ENCODE results near the gene C1QL4.

Gene C1QL4

DNA sequence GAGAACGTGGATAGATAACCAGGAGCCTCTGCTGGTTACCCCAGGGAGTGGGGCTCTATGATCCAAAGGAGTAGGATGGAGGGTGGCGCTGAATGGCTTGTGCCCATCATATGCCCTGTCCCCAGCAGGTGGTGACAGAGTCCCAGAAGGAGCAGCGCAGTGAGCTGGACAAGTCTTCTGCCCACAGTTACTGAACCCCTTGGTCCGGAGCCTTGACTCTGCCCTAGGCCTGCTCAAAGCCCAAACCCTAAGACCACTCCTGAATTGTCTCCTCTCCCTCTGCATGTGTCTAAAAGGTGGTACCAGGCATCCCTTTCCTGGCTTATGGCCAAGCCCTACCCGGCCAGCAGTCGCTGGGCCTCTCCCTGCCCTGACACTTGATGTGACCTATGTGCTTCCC is 38.8 kb downstream of the C1QL4 start:
- Histone ChIP-seq H3K4me1 (ENCODE audit: control insufficient read depth, insufficient read depth, low read length) (peaks cover 17% of the 10 kb centered on the region), H3K9me3 (ENCODE audit: control insufficient read depth, insufficient read depth, low read length) (no peaks in the 10 kb centered on the region), H3K27me3 (ENCODE audit: control insufficient read depth, insufficient read depth, low read length) (peaks cover 52% of the 10 kb centered on the region), H3K27ac (ENCODE audit: low read length) (no peak overlapping the region), H3K36me3 (ENCODE audit: control insufficient read depth, insufficient read depth, low read length) (no peaks in the 10 kb centered on the region; the same call in 1 of the 2 replicates), H3K4me3 (ENCODE audit: low read length) (no peak overlapping the region)
- no CpG with 5 or more reads among the region's 6 CpGs for WGBS (ENCODE audit: insufficient coverage, insufficient read length)
- DNase-seq (ENCODE audit: low read depth, low spot score), result no peak

DNA sequence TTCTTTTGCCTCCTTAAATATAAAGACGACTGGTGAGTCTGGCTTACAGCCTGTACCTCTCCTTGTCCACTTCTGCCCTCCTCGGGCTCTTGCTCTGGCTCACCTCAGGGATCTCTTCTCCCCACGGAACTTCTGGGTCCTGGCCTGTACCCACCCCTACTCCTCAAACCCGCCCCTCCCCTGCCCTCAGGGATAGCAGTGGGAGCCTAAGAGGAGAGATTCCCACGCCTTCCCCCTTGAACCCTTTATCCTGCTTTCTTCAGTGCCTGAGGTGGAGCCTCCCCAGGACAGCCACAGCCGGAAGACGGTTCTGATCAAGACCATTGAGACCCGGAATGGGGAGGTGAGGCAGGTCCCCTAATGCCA is 39.3 kb downstream of the C1QL4 start:
- H3K4me1 ChIP-seq (ENCODE audit: control insufficient read depth, insufficient read depth, low read length), result peaks cover 18% of the 10 kb centered on the region
- H3K36me3 ChIP-seq (ENCODE audit: control insufficient read depth, insufficient read depth, low read length), result no peaks in the 10 kb centered on the region; the same call in 1 of the 2 replicates
- DNase-seq (ENCODE audit: low read depth, low spot score), result no peak
- H3K9me3 ChIP-seq (ENCODE audit: control insufficient read depth, insufficient read depth, low read length), result no peaks in the 10 kb centered on the region
- no CpG with 5 or more reads among the region's 8 CpGs for WGBS (ENCODE audit: insufficient coverage, insufficient read length)
- no peak overlapping the region for H3K27ac ChIP-seq (ENCODE audit: low read length)
- H3K4me3 ChIP-seq (ENCODE audit: low read length), result peak overlapping the region; percentile 13; the same call in 1 of the 2 replicates
- peaks cover 56% of the 10 kb centered on the region for H3K27me3 ChIP-seq (ENCODE audit: control insufficient read depth, insufficient read depth, low read length)

DNA sequence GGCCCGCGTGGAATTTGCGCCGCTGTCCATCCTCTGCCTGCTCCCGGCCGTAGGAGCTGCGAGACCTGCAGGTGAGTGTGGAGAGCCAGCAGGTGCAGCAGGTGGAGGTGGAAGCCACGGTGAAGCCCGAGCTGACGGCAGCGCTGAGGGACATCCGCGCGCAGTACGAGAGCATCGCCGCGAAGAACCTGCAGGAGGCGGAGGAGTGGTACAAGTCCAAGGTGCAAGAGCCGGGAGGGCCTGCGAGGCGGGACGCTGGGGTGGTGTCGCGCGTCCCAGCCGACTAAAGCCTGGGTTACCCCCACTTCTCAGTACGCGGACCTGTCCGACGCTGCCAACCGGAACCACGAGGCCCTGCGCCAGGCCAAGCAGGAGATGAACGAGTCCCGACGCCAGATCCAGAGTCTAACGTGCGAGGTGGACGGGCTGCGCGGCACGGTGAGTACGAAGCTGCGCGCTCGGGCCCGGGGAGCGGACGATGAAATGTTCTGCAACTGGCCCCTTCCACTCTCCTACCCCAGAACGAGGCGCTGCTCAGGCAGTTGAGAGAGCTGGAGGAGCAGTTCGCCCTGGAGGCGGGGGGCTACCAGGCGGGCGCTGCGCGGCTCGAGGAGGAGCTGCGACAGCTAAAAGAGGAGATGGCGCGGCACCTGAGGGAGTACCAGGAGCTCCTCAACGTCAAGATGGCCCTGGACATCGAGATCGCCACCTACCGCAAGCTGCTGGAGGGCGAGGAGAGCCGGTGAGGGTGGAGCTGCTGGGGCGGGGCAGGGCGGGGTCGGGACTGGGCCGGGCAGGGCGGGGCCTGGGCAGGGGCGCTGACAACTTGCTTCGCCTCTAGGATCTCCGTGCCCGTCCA is 39.9 kb downstream of the C1QL4 start:
- no peaks in the 10 kb centered on the region for H3K9me3 ChIP-seq (ENCODE audit: control insufficient read depth, insufficient read depth, low read length)
- DNase-seq (ENCODE audit: low read depth, low spot score), result no peak
- H3K4me3 ChIP-seq (ENCODE audit: low read length), result peak overlapping the region; percentile 41; the same call in 1 of the 2 replicates
- no CpG with 5 or more reads among the region's 77 CpGs for WGBS (ENCODE audit: insufficient coverage, insufficient read length)
- H3K27ac ChIP-seq (ENCODE audit: low read length), result no peak overlapping the region
- peaks cover 57% of the 10 kb centered on the region for H3K27me3 ChIP-seq (ENCODE audit: control insufficient read depth, insufficient read depth, low read length)
- H3K4me1 ChIP-seq (ENCODE audit: control insufficient read depth, insufficient read depth, low read length), result peaks cover 18% of the 10 kb centered on the region
- H3K36me3 ChIP-seq (ENCODE audit: control insufficient read depth, insufficient read depth, low read length), result no peaks in the 10 kb centered on the region; the same call in 1 of the 2 replicates

DNA sequence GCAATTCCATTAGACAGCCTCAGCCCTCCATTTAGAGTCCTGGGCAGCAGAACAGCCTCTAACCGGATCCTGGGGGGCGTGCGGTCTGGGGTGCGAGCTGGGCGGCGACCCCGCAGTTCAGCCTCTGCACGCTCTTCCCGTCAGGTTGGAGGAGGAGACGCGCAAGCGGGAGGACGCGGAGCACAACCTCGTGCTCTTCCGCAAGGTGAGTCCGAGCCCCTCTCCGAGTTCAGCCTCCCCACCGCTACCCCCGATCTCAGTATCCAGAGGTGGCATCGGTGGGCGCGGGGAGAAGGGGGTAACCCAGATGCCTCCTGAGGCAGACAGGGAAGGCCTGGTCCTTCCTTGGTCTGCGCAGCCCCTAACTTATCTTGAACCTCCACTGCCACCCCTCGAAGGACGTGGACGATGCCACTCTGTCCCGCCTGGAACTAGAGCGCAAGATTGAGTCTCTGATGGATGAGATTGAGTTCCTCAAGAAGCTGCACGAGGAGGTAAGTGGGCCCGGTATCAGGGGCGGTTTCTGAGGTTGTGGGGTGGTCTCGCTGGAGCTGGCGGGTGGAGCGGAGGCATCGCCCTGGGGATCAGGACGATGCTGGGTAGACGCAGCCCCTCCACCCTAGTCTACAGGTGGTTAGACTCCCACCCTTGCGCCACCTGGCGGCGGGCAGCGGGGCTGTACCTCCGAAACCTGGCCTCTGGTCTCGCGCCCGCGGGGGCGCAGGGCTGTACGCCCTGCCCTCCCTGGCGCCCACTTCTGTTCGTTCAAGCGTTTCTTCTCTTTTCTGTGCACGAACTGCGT is 40.8 kb downstream of the C1QL4 start:
- H3K27me3 ChIP-seq (ENCODE audit: control insufficient read depth, insufficient read depth, low read length), result peaks cover 59% of the 10 kb centered on the region
- no peaks in the 10 kb centered on the region; the same call in 1 of the 2 replicates for H3K36me3 ChIP-seq (ENCODE audit: control insufficient read depth, insufficient read depth, low read length)
- H3K4me1 ChIP-seq (ENCODE audit: control insufficient read depth, insufficient read depth, low read length), result peaks cover 18% of the 10 kb centered on the region
- peak overlapping the region; percentile 41; the same call in 1 of the 2 replicates for H3K4me3 ChIP-seq (ENCODE audit: low read length)
- H3K27ac ChIP-seq (ENCODE audit: low read length), result no peak overlapping the region
- WGBS (ENCODE audit: insufficient coverage, insufficient read length), result no CpG with 5 or more reads among the region's 54 CpGs
- H3K9me3 ChIP-seq (ENCODE audit: control insufficient read depth, insufficient read depth, low read length), result no peaks in the 10 kb centered on the region
- DNase-seq (ENCODE audit: low read depth, low spot score), result no peak

DNA sequence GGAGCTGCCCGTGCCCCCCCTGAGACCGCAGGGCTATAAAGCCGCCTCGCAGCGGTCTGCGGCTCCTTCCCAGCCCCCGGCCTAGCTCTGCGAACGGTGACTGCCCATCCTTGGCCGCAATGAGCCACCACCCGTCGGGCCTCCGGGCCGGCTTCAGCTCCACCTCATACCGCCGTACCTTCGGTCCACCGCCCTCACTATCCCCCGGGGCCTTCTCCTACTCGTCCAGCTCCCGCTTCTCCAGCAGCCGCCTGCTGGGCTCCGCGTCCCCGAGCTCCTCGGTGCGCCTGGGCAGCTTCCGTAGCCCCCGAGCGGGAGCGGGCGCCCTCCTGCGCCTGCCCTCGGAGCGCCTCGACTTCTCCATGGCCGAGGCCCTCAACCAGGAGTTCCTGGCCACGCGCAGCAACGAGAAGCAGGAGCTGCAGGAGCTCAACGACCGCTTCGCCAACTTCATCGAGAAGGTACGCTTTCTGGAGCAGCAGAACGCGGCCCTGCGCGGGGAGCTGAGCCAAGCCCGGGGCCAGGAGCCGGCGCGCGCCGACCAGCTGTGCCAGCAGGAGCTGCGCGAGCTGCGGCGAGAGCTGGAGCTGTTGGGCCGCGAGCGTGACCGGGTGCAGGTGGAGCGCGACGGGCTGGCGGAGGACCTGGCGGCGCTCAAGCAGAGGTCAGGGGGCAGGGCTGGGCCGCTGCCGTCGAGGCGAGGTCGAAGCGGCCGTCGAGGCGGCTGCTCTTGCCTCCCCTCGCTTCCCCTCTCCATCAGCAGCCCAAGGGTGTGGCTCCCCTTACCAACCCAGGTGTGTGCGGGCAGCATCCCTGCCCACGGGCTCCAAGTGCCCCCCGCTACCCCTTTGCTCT is 41.7 kb downstream of the C1QL4 start, which contains the start of gene PRPH:
Gene PRPH, plus strand, starts transcription at position 66 of the 855 bp plus-strand sequence. Its CDS starts 54 bp downstream, at position 120.
- Histone ChIP-seq H3K4me1 (ENCODE audit: control insufficient read depth, insufficient read depth, low read length) (peaks cover 18% of the 10 kb centered on the region), H3K27me3 (ENCODE audit: control insufficient read depth, insufficient read depth, low read length) (peaks cover 59% of the 10 kb centered on the region), H3K36me3 (ENCODE audit: control insufficient read depth, insufficient read depth, low read length) (no peaks in the 10 kb centered on the region; the same call in 1 of the 2 replicates), H3K4me3 (ENCODE audit: low read length) (peak within 1 kb of the TSS; percentile 2; the same call in 1 of the 2 replicates), H3K27ac (ENCODE audit: low read length) (no peak within 1 kb of the TSS), H3K9me3 (ENCODE audit: control insufficient read depth, insufficient read depth, low read length) (no peaks in the 10 kb centered on the region)
- no peak for DNase-seq (ENCODE audit: low read depth, low spot score)
- WGBS (ENCODE audit: insufficient coverage, insufficient read length), result no CpG with 5 or more reads among the region's 82 CpGs

DNA sequence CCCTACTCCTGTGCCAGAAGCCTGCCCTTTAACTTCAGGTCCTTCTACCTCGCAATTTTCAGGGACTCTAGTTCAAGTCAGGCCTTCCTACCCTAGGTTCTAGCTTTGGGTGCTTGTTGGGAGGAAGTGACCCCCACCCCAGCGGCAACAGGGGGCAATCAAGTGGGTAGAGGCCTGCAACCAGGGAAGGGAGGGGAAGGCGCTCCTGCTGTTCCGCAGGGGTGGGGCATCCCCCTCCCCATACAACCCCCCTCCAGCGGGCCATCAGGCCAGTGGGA is 42.2 kb downstream of the C1QL4 start:
- H3K4me3 ChIP-seq (ENCODE audit: low read length), result no peak overlapping the region
- no CpG with 5 or more reads among the region's 5 CpGs for WGBS (ENCODE audit: insufficient coverage, insufficient read length)

DNA sequence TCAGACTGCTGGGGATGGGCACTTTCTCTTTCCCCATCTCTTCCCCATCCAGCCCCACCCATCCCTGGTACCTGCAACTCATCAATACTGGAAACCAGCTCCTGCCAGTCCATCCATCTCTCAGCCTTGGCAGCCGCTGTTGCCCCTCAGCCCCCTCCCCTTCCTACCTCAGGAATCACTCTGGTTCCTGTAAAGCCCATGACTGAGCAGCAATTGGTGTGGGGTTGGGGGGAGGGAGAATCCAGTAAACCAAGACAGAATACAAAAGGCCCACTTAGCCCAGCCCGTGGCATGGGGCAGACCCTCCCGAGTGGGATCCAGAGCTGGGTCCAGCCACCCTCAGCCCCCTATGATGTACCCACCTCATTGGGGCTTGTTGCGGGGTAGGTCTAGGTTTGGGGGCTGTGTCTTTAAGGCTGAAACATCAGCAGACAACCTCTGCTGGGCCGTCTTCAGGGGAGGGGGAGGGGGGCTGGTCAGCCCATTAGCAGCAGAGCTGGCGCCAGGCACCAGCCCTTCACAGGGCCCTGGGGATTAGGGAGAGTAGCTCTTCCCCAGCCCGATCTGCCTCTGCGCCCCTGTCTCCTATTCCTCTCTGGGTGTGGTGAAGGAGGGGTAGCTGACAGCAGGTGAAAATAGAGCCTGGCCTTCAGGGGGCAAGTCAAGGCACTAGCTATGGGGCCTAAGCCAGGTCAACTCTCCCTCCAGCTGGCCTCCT is 42.7 kb downstream of the C1QL4 start:
- H3K27ac ChIP-seq (ENCODE audit: low read length), result no peak overlapping the region
- WGBS (ENCODE audit: insufficient coverage, insufficient read length), result no CpG with 5 or more reads among the region's 8 CpGs
- no peak for DNase-seq (ENCODE audit: low read depth, low spot score)

More for the DNA sequence above, 42.2 kb downstream of the C1QL4 start:
- Histone ChIP-seq H3K27me3 (ENCODE audit: control insufficient read depth, insufficient read depth, low read length) (peaks cover 59% of the 10 kb centered on the region), H3K4me1 (ENCODE audit: control insufficient read depth, insufficient read depth, low read length) (peaks cover 18% of the 10 kb centered on the region), H3K36me3 (ENCODE audit: control insufficient read depth, insufficient read depth, low read length) (no peaks in the 10 kb centered on the region; the same call in 1 of the 2 replicates), H3K9me3 (ENCODE audit: control insufficient read depth, insufficient read depth, low read length) (no peaks in the 10 kb centered on the region), H3K27ac (ENCODE audit: low read length) (no peak overlapping the region)
- no peak for DNase-seq (ENCODE audit: low read depth, low spot score)

DNA sequence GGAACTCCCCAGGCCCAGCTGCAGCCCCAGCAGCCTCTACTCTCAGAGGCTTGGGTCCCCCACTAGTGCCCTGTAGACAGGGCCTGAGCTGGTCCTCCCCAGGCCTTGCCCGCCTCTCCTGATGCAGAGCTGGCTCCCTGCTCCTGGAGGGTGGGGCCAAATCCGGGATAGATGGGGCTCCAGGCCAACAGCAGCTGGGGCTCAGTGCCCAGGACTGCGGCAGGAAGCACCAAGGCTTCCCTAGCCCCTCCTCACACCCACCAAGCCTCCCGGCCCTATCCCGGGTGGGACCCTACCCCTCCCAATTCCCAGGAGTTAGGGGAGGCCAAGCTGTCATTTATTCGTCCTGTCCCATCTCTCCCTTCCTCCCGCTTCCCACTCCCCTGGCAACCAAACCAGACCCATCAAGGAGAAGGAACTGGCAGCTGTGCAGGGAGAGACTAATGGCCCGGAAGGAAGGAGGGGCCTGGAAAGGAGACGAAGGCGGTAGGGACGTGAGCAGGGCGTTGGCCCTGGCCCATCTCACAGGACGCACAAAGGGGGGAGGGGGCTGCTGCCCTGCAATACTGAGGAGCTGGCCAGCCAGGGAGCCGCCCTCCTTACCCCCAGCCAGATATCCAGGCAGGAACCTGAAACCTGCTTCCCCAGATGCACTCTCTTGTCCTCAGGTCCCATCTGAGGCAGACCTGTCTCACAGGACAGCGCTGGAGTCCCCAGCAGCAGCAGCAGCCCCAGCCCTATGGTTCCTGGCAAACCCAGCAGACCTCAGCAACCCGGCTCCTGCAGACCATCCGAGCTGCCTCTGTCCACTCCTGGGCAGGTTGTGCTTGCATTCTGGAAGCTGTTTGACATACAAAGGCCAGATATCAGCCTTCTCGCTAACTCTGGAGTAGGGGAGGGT is 43.7 kb downstream of the C1QL4 start:
- H3K36me3 ChIP-seq (ENCODE audit: control insufficient read depth, insufficient read depth, low read length), result no peaks in the 10 kb centered on the region; the same call in 1 of the 2 replicates
- H3K27ac ChIP-seq (ENCODE audit: low read length), result no peak overlapping the region
- no peaks in the 10 kb centered on the region for H3K9me3 ChIP-seq (ENCODE audit: control insufficient read depth, insufficient read depth, low read length)
- peaks cover 56% of the 10 kb centered on the region for H3K27me3 ChIP-seq (ENCODE audit: control insufficient read depth, insufficient read depth, low read length)
- WGBS (ENCODE audit: insufficient coverage, insufficient read length), result no CpG with 5 or more reads among the region's 18 CpGs
- peak overlapping the region; percentile 8; the same call in 1 of the 2 replicates for H3K4me3 ChIP-seq (ENCODE audit: low read length)
- DNase-seq (ENCODE audit: low read depth, low spot score), result no peak
- peaks cover 18% of the 10 kb centered on the region for H3K4me1 ChIP-seq (ENCODE audit: control insufficient read depth, insufficient read depth, low read length)

More for the DNA sequence above, 42.7 kb downstream of the C1QL4 start:
- Histone ChIP-seq H3K27me3 (ENCODE audit: control insufficient read depth, insufficient read depth, low read length) (peaks cover 59% of the 10 kb centered on the region), H3K4me1 (ENCODE audit: control insufficient read depth, insufficient read depth, low read length) (peaks cover 18% of the 10 kb centered on the region), H3K36me3 (ENCODE audit: control insufficient read depth, insufficient read depth, low read length) (no peaks in the 10 kb centered on the region; the same call in 1 of the 2 replicates), H3K4me3 (ENCODE audit: low read length) (no peak overlapping the region), H3K9me3 (ENCODE audit: control insufficient read depth, insufficient read depth, low read length) (no peaks in the 10 kb centered on the region)

DNA sequence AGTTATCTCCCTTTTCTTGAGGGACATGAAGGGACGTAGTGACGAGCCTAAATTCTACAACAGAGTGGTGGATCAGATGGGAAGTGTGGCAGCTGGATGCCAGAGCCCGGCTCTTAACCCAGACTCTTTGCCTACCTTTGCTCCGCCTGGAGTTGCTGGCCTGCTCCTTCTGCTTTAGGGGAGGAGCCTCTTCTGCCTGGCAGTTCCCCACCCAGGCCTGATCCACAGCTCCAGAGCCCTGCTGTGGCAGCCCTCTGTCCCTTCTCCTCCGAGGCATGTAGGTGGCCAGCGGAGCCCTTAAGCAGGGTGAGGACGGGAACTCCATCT is 44.3 kb downstream of the C1QL4 start:
- peaks cover 17% of the 10 kb centered on the region for H3K4me1 ChIP-seq (ENCODE audit: control insufficient read depth, insufficient read depth, low read length)
- no peaks in the 10 kb centered on the region; the same call in 1 of the 2 replicates for H3K36me3 ChIP-seq (ENCODE audit: control insufficient read depth, insufficient read depth, low read length)
- peaks cover 49% of the 10 kb centered on the region for H3K27me3 ChIP-seq (ENCODE audit: control insufficient read depth, insufficient read depth, low read length)
- H3K27ac ChIP-seq (ENCODE audit: low read length), result no peak overlapping the region
- no peaks in the 10 kb centered on the region for H3K9me3 ChIP-seq (ENCODE audit: control insufficient read depth, insufficient read depth, low read length)
- no peak for DNase-seq (ENCODE audit: low read depth, low spot score)
- H3K4me3 ChIP-seq (ENCODE audit: low read length), result no peak overlapping the region
- WGBS (ENCODE audit: insufficient coverage, insufficient read length), result no CpG with 5 or more reads among the region's 7 CpGs

Measured in iPS DF 6.9 (cell line).